Ascending aorta (tissue), 2 donors: ENCODE measurements around the gene PRKCQ. TPM values are rescaled to one million over a fixed set of nuclear protein-coding genes. Genes with fewer than 3 reads are reported as not detected.

ENCODE experiments used
- DNase-seq, 2 donors: peaks; one replicate each; pipeline ENCODE4 v3.0.0-alpha.2; 2019; ENCODE audit warnings: low spot score in 2 of 2
- H3K27ac ChIP-seq, 2 donors: fragments of 200-600 bp; sonication (generic); one replicate each; pipeline ENCODE4 v1.5.1; 2016 to 2017; ENCODE audit warnings: mild to moderate bottlenecking in 1 of 2
- H3K27me3 ChIP-seq: fragments of 200-600 bp; sonication (generic); one replicate; pipeline ENCODE4 v1.5.1; 2017
- H3K36me3 ChIP-seq, 2 donors: fragments of 200-600 bp; sonication (generic); one replicate each; pipeline ENCODE4 v1.5.1; 2016
- H3K4me1 ChIP-seq, 2 donors: fragments of 200-600 bp; sonication (generic); one replicate each; pipeline ENCODE4 v1.5.1; 2016 to 2017; ENCODE audit warnings: mild to moderate bottlenecking in 1 of 2
- H3K4me3 ChIP-seq, 2 donors: fragments of 200-600 bp; sonication (generic); one replicate each; pipeline ENCODE4 v1.5.1; 2016 to 2017; ENCODE audit warnings: mild to moderate bottlenecking in 1 of 2
- H3K9me3 ChIP-seq, 2 donors: fragments of 200-600 bp; sonication (generic); one replicate each; pipeline ENCODE4 v1.5.1; 2016
- CTCF ChIP-seq, 3 experiments: fragments of 200-600 bp in 2 of 3; fragments of 450-650 bp in 1 of 3; sonication (generic) in 2 of 3; IDR thresholded peaks; one replicate each; pipeline ENCODE4 v1.5.1; 2016 to 2019; ENCODE audit warnings: antibody characterized with exemption in 3 of 3, mild to moderate bottlenecking in 1 of 3, moderate library complexity in 1 of 3
- intact Hi-C: fragments of 100-400 bp; cut with DNase I; formaldehyde crosslinking; loops from one replicate; pipeline ENCODE4 v1.15.1; 2023
- total RNA-seq: library from RNA; depleted of rRNA; stranded (reverse); fragments of >200 nt; gene quantifications from one replicate; pipeline ENCODE4 v1.1.0, GENCODE V29; 2016

Gene PRKCQ
- total RNA-seq, 1 donor from 2014 or later: not detected

GRCh38 chr10:6602026-6602699 is 22.1 kb upstream of the PRKCQ start:
- H3K4me1 ChIP-seq: no peaks in the 10 kb centered on the region
- intact Hi-C loops: no loop called here
- H3K27me3 ChIP-seq: no peaks in the 10 kb centered on the region
- H3K27ac ChIP-seq: no peak overlapping the region
- no peaks in the 10 kb centered on the region for H3K36me3 ChIP-seq
- H3K9me3 ChIP-seq: no peaks in the 10 kb centered on the region
- no peak overlapping the region for H3K4me3 ChIP-seq
- DNase-seq: no peak
- no peak for TF ChIP-seq CTCF (IDR thresholded peaks at IDR 0.05)

- H3K4me3 ChIP-seq: no peak overlapping the region
- no peaks in the 10 kb centered on the region for H3K36me3 ChIP-seq
- intact Hi-C loops: no loop called here
- H3K27me3 ChIP-seq: no peaks in the 10 kb centered on the region
- no peaks in the 10 kb centered on the region for H3K9me3 ChIP-seq
- no peaks in the 10 kb centered on the region for H3K4me1 ChIP-seq
- TF ChIP-seq CTCF (IDR thresholded peaks at IDR 0.05): no peak
- DNase-seq: no peak
- H3K27ac ChIP-seq: no peak overlapping the region
Observed at GRCh38 chr10:6601246-6601805, 21.2 kb upstream of the PRKCQ start.

GRCh38 chr10:6600224-6600987 is 20.3 kb upstream of the PRKCQ start:
- Histone ChIP-seq H3K27me3 (no peaks in the 10 kb centered on the region), H3K4me3 (no peak overlapping the region), H3K4me1 (no peaks in the 10 kb centered on the region), H3K27ac (no peak overlapping the region), H3K36me3 (no peaks in the 10 kb centered on the region), H3K9me3 (no peaks in the 10 kb centered on the region)
- no peak for DNase-seq
- no peak for TF ChIP-seq CTCF (IDR thresholded peaks at IDR 0.05)
- intact Hi-C loops: no loop called here

- DNase-seq: no peak
- Histone ChIP-seq H3K4me1 (no peaks in the 10 kb centered on the region), H3K36me3 (no peaks in the 10 kb centered on the region), H3K27me3 (no peaks in the 10 kb centered on the region), H3K4me3 (no peak overlapping the region), H3K9me3 (no peaks in the 10 kb centered on the region), H3K27ac (no peak overlapping the region)
- no peak for TF ChIP-seq CTCF (IDR thresholded peaks at IDR 0.05)
- intact Hi-C loops: no loop called here
Observed at GRCh38 chr10:6598679-6599078, 18.6 kb upstream of the PRKCQ start.

- Histone ChIP-seq H3K36me3 (no peaks in the 10 kb centered on the region), H3K27ac (no peak overlapping the region), H3K4me3 (no peak overlapping the region), H3K9me3 (no peaks in the 10 kb centered on the region), H3K4me1 (no peaks in the 10 kb centered on the region), H3K27me3 (no peaks in the 10 kb centered on the region)
- DNase-seq: no peak
- intact Hi-C loops: no loop called here
- no peak for TF ChIP-seq CTCF (IDR thresholded peaks at IDR 0.05)
Observed at GRCh38 chr10:6597478-6597877, 17.4 kb upstream of the PRKCQ start.
